Panc1 (cell line): ENCODE data around the gene WWOX.

Experiments used
- SIN3A ChIP-seq: IDR thresholded peaks from 2 replicates; pipeline ENCODE4 v1.6.1; 2012; ENCODE audit warnings: low read depth, mild to moderate bottlenecking, low read length, moderate library complexity, borderline replicate concordance; ENCODE audit not compliant: insufficient read depth
- TF ChIP-seq, protein P1 (sequence below): fragments of 450-650 bp; IDR thresholded peaks from 2 replicates; pipeline ENCODE4 v1.5.1; 2017; ENCODE audit warnings: mild to moderate bottlenecking
- TF ChIP-seq, protein P2 (sequence below), 2 experiments: IDR thresholded peaks; 2 replicates each; pipeline ENCODE4 v1.6.1; 2011 to 2012; ENCODE audit warnings: low read depth in 2 of 2, control low read depth in 1 of 2, low read length in 1 of 2, mild to moderate bottlenecking in 1 of 2, moderate library complexity in 1 of 2; ENCODE audit not compliant: insufficient read depth in 1 of 2

DNA sequence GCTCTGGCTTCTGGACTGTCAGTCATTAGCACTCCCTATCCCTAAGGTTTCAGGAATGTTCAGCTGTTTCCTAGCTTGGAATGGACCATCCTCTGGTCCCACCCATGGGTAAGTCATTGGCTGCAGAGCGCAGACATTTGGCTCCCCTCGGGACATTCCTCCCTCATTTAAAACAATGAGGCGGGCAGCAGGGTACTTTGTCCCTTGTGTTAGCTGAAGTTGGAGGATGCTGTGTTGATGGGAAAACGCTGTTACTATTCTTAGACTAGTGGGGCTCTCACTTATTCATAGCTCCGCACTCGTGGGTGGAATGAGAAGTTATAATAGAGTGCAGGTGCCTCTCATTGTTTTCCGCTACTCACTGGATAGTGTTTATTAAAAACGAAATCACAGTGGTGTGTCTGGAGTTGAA, 673.8 kb downstream of the WWOX start:
- TF ChIP-seq, protein P1, sequence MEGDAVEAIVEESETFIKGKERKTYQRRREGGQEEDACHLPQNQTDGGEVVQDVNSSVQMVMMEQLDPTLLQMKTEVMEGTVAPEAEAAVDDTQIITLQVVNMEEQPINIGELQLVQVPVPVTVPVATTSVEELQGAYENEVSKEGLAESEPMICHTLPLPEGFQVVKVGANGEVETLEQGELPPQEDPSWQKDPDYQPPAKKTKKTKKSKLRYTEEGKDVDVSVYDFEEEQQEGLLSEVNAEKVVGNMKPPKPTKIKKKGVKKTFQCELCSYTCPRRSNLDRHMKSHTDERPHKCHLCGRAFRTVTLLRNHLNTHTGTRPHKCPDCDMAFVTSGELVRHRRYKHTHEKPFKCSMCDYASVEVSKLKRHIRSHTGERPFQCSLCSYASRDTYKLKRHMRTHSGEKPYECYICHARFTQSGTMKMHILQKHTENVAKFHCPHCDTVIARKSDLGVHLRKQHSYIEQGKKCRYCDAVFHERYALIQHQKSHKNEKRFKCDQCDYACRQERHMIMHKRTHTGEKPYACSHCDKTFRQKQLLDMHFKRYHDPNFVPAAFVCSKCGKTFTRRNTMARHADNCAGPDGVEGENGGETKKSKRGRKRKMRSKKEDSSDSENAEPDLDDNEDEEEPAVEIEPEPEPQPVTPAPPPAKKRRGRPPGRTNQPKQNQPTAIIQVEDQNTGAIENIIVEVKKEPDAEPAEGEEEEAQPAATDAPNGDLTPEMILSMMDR = no peak
- TF ChIP-seq SIN3A = no peak
- TF ChIP-seq, protein P2, sequence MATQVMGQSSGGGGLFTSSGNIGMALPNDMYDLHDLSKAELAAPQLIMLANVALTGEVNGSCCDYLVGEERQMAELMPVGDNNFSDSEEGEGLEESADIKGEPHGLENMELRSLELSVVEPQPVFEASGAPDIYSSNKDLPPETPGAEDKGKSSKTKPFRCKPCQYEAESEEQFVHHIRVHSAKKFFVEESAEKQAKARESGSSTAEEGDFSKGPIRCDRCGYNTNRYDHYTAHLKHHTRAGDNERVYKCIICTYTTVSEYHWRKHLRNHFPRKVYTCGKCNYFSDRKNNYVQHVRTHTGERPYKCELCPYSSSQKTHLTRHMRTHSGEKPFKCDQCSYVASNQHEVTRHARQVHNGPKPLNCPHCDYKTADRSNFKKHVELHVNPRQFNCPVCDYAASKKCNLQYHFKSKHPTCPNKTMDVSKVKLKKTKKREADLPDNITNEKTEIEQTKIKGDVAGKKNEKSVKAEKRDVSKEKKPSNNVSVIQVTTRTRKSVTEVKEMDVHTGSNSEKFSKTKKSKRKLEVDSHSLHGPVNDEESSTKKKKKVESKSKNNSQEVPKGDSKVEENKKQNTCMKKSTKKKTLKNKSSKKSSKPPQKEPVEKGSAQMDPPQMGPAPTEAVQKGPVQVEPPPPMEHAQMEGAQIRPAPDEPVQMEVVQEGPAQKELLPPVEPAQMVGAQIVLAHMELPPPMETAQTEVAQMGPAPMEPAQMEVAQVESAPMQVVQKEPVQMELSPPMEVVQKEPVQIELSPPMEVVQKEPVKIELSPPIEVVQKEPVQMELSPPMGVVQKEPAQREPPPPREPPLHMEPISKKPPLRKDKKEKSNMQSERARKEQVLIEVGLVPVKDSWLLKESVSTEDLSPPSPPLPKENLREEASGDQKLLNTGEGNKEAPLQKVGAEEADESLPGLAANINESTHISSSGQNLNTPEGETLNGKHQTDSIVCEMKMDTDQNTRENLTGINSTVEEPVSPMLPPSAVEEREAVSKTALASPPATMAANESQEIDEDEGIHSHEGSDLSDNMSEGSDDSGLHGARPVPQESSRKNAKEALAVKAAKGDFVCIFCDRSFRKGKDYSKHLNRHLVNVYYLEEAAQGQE (IDR thresholded peaks at IDR 0.05; ENCODE audit: insufficient read depth in 1 of 2, low read depth in 2 of 2, low read length in 1 of 2) = no peak
